Neural progenitor cell (in vitro differentiated cells): ENCODE measurements around the gene ZNF592.
"Not testable (repeated sequence)": the region's sequence is repeated elsewhere in the genome, so short reads cannot be mapped to it uniquely, and the experiment has no call there.

Experiments used
- CTCF ChIP-seq: fragments of 200-600 bp; sonication (generic); IDR thresholded peaks from 2 replicates; pipeline ENCODE4 v1.5.1; 2017; ENCODE audit warnings: antibody characterized with exemption, mild to moderate bottlenecking
- EZH2 ChIP-seq: fragments of 200-600 bp; sonication (generic); IDR thresholded peaks from 2 replicates; pipeline ENCODE4 v1.6.1; 2017; ENCODE audit warnings: antibody characterized with exemption, mild to moderate bottlenecking, moderate library complexity
- EZH2phosphoT487 ChIP-seq: fragments of 200-600 bp; sonication (generic); IDR thresholded peaks from 2 replicates; pipeline ENCODE4 v1.6.1; 2017; ENCODE audit warnings: antibody characterized with exemption

DNA sequence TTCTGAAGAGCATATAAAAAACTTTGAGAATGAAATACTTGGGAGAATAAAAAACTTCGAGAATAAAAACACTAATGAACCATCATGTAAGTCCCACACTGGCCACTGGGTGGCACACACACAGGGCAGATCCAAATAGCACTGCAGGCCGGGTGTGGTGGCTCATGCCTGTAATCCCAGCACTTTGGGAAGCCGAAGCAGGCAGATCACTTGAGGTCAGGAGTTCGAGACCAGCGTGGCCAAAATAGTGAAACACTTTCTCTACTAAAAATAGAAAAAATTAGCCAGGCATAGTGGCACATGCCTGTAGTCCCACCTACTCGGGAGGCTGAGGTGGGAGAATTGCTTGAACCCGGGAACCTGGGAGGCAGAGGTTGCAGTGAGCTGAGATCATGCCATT is 97.2 kb downstream of the ZNF592 start:
- peak; percentile 73 for TF ChIP-seq CTCF
- not testable (repeated sequence) for TF ChIP-seq EZH2, EZH2phosphoT487
